ENCODE results near the gene DUSP18.
"Not testable (repeated sequence)": the region's sequence is repeated elsewhere in the genome, so short reads cannot be mapped to it uniquely, and the experiment has no call there.

- TF ChIP-seq CTCF (IDR thresholded peaks at IDR 0.05; ENCODE audit: insufficient read depth, low read length, poor library complexity, severe bottlenecking); EZH2phosphoT487 (conservative IDR thresholded peaks at IDR 0.05; ENCODE audit: low read length): not testable (repeated sequence)
These were observed 42.3 kb upstream of the DUSP18 start for GRCh38 chr22:30709980-30710379.
